ENCODE measurements around the gene MLF2. TPM values are rescaled to one million over a fixed set of nuclear protein-coding genes. Genes with fewer than 3 reads are reported as not detected.
"Not testable (repeated sequence)": the region's sequence is repeated elsewhere in the genome, so short reads cannot be mapped to it uniquely, and the experiment has no call there.

Gene MLF2
- total RNA-seq, 2 experiments from 2014 or later: 140 to 141 TPM

DNA sequence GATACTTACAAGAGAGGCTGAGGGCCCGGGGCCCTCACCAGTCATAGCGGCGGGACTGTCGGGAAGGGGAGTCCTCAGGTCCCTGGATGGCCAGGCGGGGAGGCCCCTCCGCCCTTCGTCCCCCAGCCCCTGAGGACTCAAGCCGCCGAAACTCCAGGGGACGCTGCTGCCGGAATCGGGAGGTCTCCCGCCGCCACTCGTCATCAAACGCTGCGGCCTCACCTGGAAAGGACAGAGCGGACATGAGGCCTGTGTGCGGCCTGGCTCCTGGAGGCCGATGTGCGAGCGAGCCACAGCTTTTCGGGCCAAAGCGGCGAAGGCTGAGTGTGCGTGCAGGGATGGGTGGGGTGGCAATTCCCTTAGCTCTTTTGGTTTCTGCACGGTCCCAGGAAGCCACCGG, 4.2 kb downstream of the MLF2 start:
- ChIA-PET CTCF (no interaction called here), POLR2A (no interaction called here)
- Mint-ChIP-seq H3K27me3 (no peaks in the 10 kb centered on the region), H3K27ac (no peak overlapping the region), H3K36me3 (peaks cover 44% of the 10 kb centered on the region), H3K4me1 (ENCODE audit: low read depth) (peaks cover 41% of the 10 kb centered on the region), H3K4me3 (no peak overlapping the region), H3K9me3 (peaks cover 4% of the 10 kb centered on the region)
- intact Hi-C loops (cut with micrococcal nuclease): no loop called here
- no peak for DNase-seq

DNA sequence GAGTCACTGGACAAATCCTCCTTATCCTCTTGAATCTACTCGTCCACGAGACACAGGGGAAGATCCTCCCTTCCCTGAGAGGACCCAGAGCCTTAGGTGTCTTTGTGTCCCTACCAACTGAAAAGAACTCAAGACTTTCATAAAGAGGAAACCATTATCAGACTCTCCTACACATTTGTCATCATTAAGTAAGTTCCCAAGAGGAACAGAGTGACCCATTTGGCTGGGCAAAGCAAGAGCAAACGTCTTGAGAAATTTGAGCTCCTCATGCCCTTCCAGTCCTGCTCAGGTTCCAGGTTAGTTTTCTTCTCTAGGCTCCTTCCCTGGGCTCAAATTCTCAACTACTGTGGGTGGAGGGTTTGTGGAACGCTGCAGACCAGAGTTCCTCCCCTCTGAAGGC, 5.7 kb downstream of the MLF2 start:
- POLR2A ChIA-PET: no interaction called here

DNA sequence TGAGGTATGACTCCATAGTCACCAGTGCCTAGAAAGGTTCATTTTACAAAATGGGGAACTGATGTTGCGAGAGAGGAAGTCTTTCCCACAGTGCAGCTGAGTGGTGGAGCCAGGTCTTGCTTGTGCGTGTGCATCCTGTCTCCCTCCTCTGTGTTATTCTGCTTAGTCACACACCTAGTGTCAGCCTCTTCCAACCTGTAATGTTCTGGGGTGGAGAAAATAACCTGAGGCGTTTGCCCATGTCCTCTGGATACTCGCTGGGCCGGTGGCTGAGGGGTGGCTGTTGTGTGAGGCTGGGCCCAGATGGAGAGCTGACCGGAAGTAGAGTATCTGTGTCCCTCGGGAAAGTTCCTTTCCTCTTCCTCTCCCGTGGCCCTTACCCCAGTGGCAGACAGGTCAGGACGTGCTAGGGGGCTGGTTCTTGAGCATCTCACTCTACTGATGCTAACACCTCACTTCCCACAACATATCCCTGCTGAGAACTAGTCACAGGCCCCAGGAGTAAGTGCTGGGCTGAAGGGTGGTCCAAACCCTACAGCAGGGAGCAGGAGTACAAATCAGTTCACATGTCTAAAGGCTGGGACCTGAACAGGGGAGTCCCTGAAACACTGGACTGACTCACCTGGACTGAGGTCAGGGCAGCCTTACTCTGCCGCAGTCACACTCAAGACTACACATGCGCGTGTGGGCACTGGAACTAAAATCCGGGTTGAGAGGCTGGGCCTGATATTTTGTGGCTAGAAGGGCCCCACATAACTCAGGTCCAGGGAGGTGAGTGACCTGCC, 7.0 kb downstream of the MLF2 start:
- ChIA-PET CTCF (interaction anchor here (2.2 kb wide), 1 partner anchor 8 kb away, joined by 13 read pairs; the partner anchor contains the start of gene MLF2), POLR2A (interaction anchor here (0.9 kb wide), 1 partner anchor 57 kb away, joined by 3 read pairs; the partner anchor contains the start of gene ZNF384)
- peaks cover 16% of the 10 kb centered on the region for H3K9me3 Mint-ChIP-seq
- DNase-seq: peak; percentile 43
- H3K27ac Mint-ChIP-seq: peak overlapping the region; percentile 82
- no peaks in the 10 kb centered on the region for H3K27me3 Mint-ChIP-seq
- no peak overlapping the region for H3K4me3 Mint-ChIP-seq
- peaks cover 39% of the 10 kb centered on the region for H3K36me3 Mint-ChIP-seq
- H3K4me1 Mint-ChIP-seq (ENCODE audit: low read depth): peaks cover 41% of the 10 kb centered on the region
- intact Hi-C loops (cut with micrococcal nuclease): no loop called here

More for the DNA sequence above, 5.7 kb downstream of the MLF2 start:
- intact Hi-C loops (cut with micrococcal nuclease): no loop called here
- no peak for DNase-seq
- CTCF ChIA-PET: interaction anchor here (1.0 kb wide), 1 partner anchor 20 kb away, joined by 3 read pairs; no protein-coding TSS in a partner anchor
- Mint-ChIP-seq H3K36me3 (peaks cover 42% of the 10 kb centered on the region), H3K27ac (peak overlapping the region; percentile 23), H3K4me1 (ENCODE audit: low read depth) (peaks cover 50% of the 10 kb centered on the region), H3K9me3 (peaks cover 16% of the 10 kb centered on the region), H3K4me3 (no peak overlapping the region), H3K27me3 (no peaks in the 10 kb centered on the region)

DNA sequence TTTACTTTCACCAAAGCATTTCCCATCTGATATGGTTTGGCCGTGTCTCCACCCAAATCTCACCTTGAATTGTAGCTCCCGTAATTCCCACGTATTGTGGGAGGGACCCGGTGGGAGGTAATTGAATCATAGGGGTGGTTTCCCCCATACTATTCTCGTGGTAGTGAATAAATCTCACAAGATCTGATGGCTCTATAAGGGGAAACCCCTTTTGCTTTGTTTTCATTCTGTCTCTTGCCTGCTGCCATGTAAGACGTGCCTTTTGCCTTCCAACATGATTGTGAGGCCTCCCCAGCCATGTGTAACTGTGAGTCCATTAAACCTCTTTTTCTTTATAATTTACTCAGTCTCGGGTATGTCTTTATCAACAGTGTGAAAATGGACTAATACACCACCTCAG, 9.6 kb downstream of the MLF2 start:
- H3K4me1 Mint-ChIP-seq (ENCODE audit: low read depth): peaks cover 37% of the 10 kb centered on the region
- ChIA-PET CTCF (interaction anchor here (1.0 to 2.6 kb wide), 4 partner anchors 9 to 28 kb away, joined by 3 to 8 read pairs (median 5); partner anchors contain the start of genes MLF2 and PTMS), POLR2A (interaction anchor here (0.6 to 2.2 kb wide), 5 partner anchors 10 to 297 kb away, joined by 3 to 17 read pairs (median 4); partner anchors contain the start of genes COPS7A, MLF2, USP5 and ZNF384)
- H3K27ac Mint-ChIP-seq: peak overlapping the region; percentile 81
- intact Hi-C loops (cut with micrococcal nuclease): loop anchor here (1.0 kb wide), 1 partner anchor 19 kb away; the partner anchor contains the start of gene COPS7A
- peaks cover 30% of the 10 kb centered on the region for H3K36me3 Mint-ChIP-seq
- peaks cover 16% of the 10 kb centered on the region for H3K9me3 Mint-ChIP-seq
- not testable (repeated sequence) for H3K4me3 Mint-ChIP-seq, H3K27me3 Mint-ChIP-seq
- peak; percentile 51 for DNase-seq

DNA sequence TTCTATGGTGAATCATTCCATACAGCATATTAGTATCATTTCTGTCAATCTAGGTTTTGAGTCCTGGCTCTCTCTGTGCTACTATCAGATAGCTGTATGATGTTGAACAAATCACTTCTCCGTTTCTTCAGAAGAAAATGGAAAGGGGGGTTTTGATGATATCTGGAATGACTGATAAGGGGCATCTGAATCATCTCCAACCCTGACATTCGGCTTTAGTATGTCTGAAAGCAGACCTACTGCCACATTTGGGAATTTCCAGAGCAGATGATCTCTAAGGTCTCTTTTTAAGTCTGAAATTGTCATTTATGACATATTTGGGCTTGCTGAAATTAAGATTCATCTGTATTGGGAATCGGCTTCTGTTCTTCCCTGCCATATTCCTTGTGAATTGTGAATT, 10.1 kb downstream of the MLF2 start:
- intact Hi-C loops (cut with micrococcal nuclease): loop anchor here (1.0 kb wide), 1 partner anchor 19 kb away; the partner anchor contains the start of gene COPS7A
- peak overlapping the region; percentile 81 for H3K27ac Mint-ChIP-seq
- H3K36me3 Mint-ChIP-seq: peaks cover 26% of the 10 kb centered on the region
- POLR2A ChIA-PET: interaction anchor here (0.6 to 2.2 kb wide), 5 partner anchors 10 to 296 kb away, joined by 3 to 17 read pairs (median 4); partner anchors contain the start of genes COPS7A, MLF2, USP5 and ZNF384
- CTCF ChIA-PET: interaction anchor here (1.0 to 2.6 kb wide), 4 partner anchors 10 to 29 kb away, joined by 3 to 8 read pairs (median 5); partner anchors contain the start of genes MLF2 and PTMS
- no peak for DNase-seq
- H3K27me3 Mint-ChIP-seq: no peaks in the 10 kb centered on the region
- H3K4me1 Mint-ChIP-seq (ENCODE audit: low read depth): peaks cover 37% of the 10 kb centered on the region
- no peak overlapping the region for H3K4me3 Mint-ChIP-seq
- H3K9me3 Mint-ChIP-seq: peaks cover 16% of the 10 kb centered on the region

DNA sequence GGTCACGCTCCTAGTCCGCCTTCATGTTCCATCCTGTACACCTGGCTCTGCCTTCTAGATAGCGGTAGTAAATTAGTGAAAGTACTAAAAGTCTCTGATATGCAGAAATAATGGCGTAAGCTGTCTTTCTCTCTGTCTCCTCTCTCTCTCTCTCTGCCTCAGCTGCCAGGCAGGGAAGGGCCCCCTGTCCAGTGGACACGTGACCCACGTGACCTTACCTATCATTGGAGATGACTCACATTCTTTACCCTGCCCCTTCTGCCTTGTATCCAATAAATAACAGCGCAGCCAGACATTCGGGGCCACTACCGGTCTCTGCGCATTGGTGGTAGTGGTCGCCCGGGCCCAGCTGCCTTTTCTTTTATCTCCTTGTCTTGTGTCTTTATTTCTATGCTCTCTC, 10.9 kb downstream of the MLF2 start:
- H3K4me3 Mint-ChIP-seq; H3K27ac Mint-ChIP-seq; H3K27me3 Mint-ChIP-seq; DNase-seq; intact Hi-C loops (cut with micrococcal nuclease): not testable (repeated sequence)
- POLR2A ChIA-PET: interaction anchor here (1.0 to 2.2 kb wide), 3 partner anchors 11 to 110 kb away, joined by 3 to 17 read pairs (median 8); partner anchors contain the start of genes COPS7A, MLF2 and USP5
- H3K9me3 Mint-ChIP-seq: peaks cover 16% of the 10 kb centered on the region
- CTCF ChIA-PET: interaction anchor here (1.0 to 1.2 kb wide), 2 partner anchors 11 to 12 kb away, joined by 3 to 7 read pairs; partner anchors contain the start of gene MLF2
- peaks cover 22% of the 10 kb centered on the region for H3K36me3 Mint-ChIP-seq
- H3K4me1 Mint-ChIP-seq (ENCODE audit: low read depth): peaks cover 37% of the 10 kb centered on the region

DNA sequence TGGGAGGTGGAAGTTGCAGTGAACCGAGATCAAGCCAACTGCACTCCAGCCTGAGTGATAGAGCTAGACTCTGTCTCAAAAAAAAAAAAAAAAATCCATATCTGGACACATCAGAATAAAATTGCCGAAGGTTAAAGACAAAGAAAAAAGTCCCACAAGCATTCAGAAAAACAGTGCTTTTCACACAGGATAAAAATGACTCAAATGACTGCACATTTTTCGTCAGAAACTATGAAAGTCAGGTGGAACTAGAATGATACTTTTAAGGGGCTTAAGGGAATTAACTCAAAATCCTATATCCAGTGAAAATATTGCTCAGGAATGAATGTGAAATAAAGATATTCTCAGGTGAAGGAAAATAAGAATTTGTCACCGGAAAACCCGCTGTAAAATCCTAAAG, 16.2 kb downstream of the MLF2 start:
- ChIA-PET CTCF (interaction anchor here (0.7 to 1.8 kb wide), 2 partner anchors 47 to 88 kb away, joined by 3 read pairs; no protein-coding TSS in a partner anchor), POLR2A (no interaction called here)
- H3K4me1 Mint-ChIP-seq (ENCODE audit: low read depth): peaks cover 4% of the 10 kb centered on the region
- no peak overlapping the region for H3K27ac Mint-ChIP-seq
- no peaks in the 10 kb centered on the region for H3K27me3 Mint-ChIP-seq
- no peak for DNase-seq
- intact Hi-C loops (cut with micrococcal nuclease): no loop called here
- no peaks in the 10 kb centered on the region for H3K9me3 Mint-ChIP-seq
- H3K4me3 Mint-ChIP-seq: no peak overlapping the region
- H3K36me3 Mint-ChIP-seq: peaks cover 3% of the 10 kb centered on the region

DNA sequence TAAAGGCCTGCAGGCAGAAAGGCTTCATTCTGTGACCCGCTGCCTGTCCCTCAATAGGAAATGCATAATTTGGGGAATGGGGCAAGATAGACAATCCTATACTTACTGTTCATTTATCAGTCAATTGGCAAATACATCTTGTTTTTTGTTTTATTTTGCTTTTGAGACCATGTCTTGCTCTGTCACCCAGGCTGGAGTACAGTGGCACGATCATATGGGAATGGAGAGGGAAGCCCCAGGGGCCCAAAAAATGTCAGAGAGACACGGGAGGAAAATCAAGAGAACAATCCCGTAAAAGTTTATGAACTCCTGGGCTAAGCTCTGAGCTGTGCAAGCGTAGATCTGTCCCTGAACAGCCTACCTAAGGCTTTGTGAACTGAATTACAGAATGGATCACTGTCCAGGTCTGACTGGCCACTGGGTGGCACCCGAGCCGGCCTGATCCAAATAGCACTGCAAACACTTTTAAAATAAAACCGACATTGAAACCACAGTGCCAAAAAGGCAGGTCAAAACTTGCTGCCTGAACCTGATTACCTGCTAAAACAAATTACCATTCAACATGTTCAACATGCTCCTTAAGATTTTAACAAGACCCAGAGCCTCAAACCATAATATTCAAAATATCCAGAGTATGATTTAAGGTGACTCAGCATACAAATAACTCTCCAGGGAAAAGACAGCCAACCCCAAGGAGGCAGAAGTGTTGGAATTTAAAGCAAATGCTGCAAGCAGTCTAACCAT, 17.3 kb downstream of the MLF2 start:
- POLR2A ChIA-PET: interaction anchor here (1.0 kb wide), 1 partner anchor 12 kb away, joined by 3 read pairs; the partner anchor contains the start of gene COPS7A

DNA sequence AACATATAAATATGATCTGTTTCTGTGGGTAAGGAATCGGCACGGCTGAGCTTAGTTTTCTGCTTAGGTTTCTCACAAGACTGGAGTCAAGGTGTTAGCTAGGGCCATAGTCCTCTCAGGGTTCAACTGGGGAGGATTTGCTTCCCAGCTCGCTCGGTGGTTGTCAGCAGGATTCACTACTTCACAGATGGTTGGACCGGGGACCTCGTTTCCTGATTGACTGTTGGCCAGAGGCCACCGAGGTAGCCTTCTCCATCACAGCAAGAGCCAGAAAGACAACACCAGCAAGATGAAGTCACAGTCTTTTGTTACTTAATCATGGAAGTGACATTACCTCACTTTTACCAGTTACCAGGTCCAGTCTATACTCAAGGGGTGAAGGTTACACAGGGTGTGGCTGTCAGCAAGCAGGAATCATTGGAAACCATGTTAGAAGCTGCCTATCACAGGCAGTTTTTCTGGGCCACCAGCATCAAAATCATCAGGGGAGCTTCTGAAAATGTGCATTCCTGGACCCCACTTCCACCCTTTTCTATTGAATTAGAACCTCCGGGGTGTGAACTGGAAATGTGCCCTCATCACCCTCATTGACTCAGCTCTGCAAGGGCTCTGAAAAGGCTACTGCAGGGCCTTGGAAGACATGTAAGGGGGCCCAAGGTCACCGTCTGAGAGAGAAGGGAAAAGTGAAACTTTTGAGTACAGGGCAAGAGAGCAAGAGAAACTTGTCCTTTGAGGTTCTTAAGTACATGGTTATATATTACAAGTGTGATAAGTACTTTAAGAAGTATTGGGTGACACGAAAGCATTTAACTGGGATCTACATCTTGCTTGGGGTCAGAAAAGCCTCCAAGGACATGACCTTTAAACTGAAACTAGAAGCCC, 18.2 kb downstream of the MLF2 start:
- Mint-ChIP-seq H3K9me3 (no peaks in the 10 kb centered on the region), H3K4me3 (no peak overlapping the region), H3K4me1 (ENCODE audit: low read depth) (peaks cover 4% of the 10 kb centered on the region), H3K27ac (no peak overlapping the region), H3K27me3 (no peaks in the 10 kb centered on the region), H3K36me3 (peaks cover 16% of the 10 kb centered on the region)
- CTCF ChIA-PET: interaction anchor here (0.7 to 1.5 kb wide), 7 partner anchors 18 to 139 kb away, joined by 3 to 8 read pairs (median 3); partner anchors contain the start of genes MLF2, P3H3 and SPSB2
- no peak for DNase-seq
- POLR2A ChIA-PET: interaction anchor here (1.0 kb wide), 1 partner anchor 11 kb away, joined by 3 read pairs; the partner anchor contains the start of gene COPS7A
- intact Hi-C loops (cut with micrococcal nuclease): loop anchor here (1.0 kb wide), 1 partner anchor 91 kb away; no protein-coding TSS in a partner anchor

More for the DNA sequence above, 17.3 kb downstream of the MLF2 start:
- intact Hi-C loops (cut with micrococcal nuclease): loop anchor here (1.0 kb wide), 1 partner anchor 90 kb away; no protein-coding TSS in a partner anchor
- DNase-seq: peak; percentile 66
- CTCF ChIA-PET: interaction anchor here (1.1 to 1.3 kb wide), 2 partner anchors 31 to 93 kb away, joined by 3 read pairs; partner anchors contain the start of gene P3H3
- Mint-ChIP-seq H3K9me3 (no peaks in the 10 kb centered on the region), H3K4me1 (ENCODE audit: low read depth) (peaks cover 4% of the 10 kb centered on the region), H3K36me3 (peaks cover 10% of the 10 kb centered on the region), H3K4me3 (no peak overlapping the region), H3K27ac (no peak overlapping the region), H3K27me3 (no peaks in the 10 kb centered on the region)

DNA sequence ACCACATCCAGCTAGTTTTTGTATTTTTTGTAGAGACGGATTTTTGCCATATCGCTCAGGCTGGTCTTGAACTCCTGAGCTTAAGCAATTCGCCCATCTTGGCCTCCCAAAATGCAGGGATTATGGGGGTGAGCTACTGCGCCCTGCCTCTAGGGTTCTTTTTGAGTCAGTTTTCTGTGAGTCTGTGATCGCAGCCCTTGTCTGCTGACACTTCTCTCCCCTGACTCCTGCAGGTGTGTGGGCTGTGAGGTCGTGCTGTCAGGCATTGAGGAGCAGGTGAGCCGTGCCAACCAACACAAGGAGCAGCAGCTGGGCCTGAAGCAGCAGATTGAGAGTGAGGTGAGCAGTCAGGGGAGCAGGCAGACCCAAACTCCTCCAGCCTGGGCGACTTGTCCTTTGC, 22.8 kb downstream of the MLF2 start:
- Mint-ChIP-seq H3K27me3 (no peaks in the 10 kb centered on the region), H3K36me3 (peaks cover 28% of the 10 kb centered on the region), H3K9me3 (no peaks in the 10 kb centered on the region), H3K4me3 (no peak overlapping the region), H3K27ac (no peak overlapping the region), H3K4me1 (ENCODE audit: low read depth) (peaks cover 9% of the 10 kb centered on the region)
- ChIA-PET CTCF (no interaction called here), POLR2A (no interaction called here)
- intact Hi-C loops (cut with micrococcal nuclease): no loop called here
- no peak for DNase-seq

DNA sequence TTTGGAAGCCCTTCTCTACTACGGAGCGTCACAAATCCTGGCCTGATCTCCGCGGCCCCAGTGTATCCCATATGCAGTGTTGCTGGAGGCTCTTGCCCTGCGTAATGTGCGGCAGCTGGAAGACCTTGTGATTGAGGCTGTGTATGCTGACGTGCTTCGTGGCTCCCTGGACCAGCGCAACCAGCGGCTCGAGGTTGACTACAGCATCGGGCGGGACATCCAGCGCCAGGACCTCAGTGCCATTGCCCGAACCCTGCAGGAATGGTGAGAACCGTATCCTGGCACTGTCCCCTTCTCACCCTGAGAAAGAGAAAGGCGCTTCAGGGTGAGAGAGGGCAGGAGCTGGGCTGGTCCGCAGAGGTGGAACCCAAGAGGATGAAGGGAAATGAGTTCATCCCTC, 23.8 kb downstream of the MLF2 start:
- ChIA-PET POLR2A (no interaction called here), CTCF (no interaction called here)
- Mint-ChIP-seq H3K9me3 (no peaks in the 10 kb centered on the region), H3K36me3 (peaks cover 27% of the 10 kb centered on the region), H3K27me3 (no peaks in the 10 kb centered on the region), H3K27ac (no peak overlapping the region), H3K4me3 (no peak overlapping the region), H3K4me1 (ENCODE audit: low read depth) (peaks cover 18% of the 10 kb centered on the region)
- intact Hi-C loops (cut with micrococcal nuclease): no loop called here
- DNase-seq: no peak

Measured in activated CD4-positive, alpha-beta memory T cell treated with anti-CD3 and anti-CD28 coated beads for 36 hours (primary cell).